Right ventricle myocardium superior (tissue), 1 donor: Measurements from ENCODE around the gene NAPSA. TPM values are rescaled to one million over a fixed set of nuclear protein-coding genes. Genes with fewer than 3 reads are reported as not detected.

ENCODE experiments used
- ATAC-seq: fragments of 200-7000 bp; cut with Tn5 transposase; one replicate; pipeline ENCODE4 v1.9.1; 2020; ENCODE audit warnings: mild to moderate bottlenecking; ENCODE audit not compliant: poor library complexity
- DNase-seq: peaks from one replicate; pipeline ENCODE4 v3.0.0-alpha.2; 2020
- intact Hi-C: fragments of 100-400 bp; cut with DNase I; formaldehyde crosslinking; loops from one replicate; pipeline ENCODE4 v1.11.2; 2022
- total RNA-seq: library from RNA; stranded (reverse); fragmentation: NEBNext Ultra II Directional; extraction: Animal tissue kit (Norgen Biotek cat#: 25700); gene quantifications from one replicate; pipeline ENCODE4 v1.2.1, GENCODE V29; 2021
- donor health status: DM: no; HTN: yes; CAD: no; lungs with severe emphysema.

NAPSA gene
- total RNA-seq, 1 donor from 2014 or later: 0.40 TPM

DNA sequence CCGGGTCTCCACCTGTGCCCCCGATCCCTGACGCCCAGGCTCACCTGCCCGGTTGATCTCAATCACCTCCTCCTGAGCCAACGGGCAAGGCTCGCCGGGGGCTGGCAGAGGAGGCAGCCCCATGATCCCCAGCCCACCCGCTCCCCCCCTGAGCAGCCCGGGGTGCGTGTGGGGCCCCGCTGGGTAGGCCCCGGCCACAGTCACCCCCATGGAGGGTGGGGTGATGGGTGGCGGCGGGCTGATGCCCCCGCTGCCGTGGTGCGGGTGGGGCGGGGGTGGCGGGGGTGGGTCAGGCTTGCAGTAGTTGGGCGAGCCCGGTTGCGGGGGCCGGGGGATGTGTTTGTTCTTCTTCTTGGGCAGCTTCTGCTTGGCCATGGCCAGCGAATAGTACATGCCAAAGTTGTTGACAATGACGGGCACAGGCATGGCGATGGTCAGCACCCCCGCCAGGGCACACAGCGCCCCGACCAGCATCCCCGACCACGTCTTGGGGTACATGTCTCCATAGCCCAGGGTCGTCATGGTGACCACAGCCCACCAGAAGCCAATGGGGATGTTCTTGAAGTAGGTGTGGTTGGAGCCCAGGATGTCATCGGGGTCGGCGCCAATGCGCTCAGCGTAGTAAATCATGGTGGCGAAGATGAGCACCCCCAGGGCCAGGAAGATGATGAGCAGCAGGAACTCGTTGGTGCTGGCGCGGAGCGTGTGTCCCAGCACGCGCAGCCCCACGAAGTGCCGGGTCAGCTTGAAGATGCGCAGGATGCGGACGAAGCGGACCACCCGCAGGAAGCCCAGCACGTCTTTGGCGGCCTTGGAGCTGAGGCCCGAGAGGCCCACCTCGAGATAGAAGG is 42.3 kb downstream of the NAPSA start:
- DNase-seq: no peak
- ATAC-seq: no peak
- intact Hi-C loops: no loop called here

DNA sequence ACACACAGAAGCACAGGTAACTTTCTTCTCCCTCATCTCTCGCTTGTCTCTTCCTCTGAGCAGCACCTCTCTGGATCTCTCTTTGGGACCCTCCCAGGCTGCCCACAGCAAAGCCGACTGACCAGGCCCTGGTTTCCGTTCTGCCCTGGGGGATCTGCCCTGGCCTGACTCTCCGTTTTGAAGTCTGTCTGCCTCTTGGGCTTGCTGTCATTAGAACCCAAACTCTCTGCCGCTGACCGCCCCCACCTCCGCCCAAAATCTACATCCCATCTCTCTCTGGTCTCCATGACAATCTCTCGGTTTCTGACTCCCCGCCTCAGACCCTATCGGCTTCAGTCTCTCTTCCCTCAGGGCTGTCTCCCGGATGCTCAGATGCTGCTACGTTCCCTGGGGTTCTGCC is 43.2 kb downstream of the NAPSA start:
- DNase-seq: no peak
- no peak for ATAC-seq
- intact Hi-C loops: no loop called here

- no peak for ATAC-seq
- intact Hi-C loops: no loop called here
Observed at GRCh38 chr19:50321831-50322230, 43.6 kb downstream of the NAPSA start.

GRCh38 chr19:50320596-50320995 is 44.8 kb downstream of the NAPSA start:
- intact Hi-C loops: no loop called here
- no peak for ATAC-seq
- DNase-seq: no peak

More at GRCh38 chr19:50321831-50322230, 43.6 kb downstream of the NAPSA start:
- no peak for DNase-seq

GRCh38 chr19:50320051-50320450 is 45.4 kb downstream of the NAPSA start:
- no peak for ATAC-seq
- intact Hi-C loops: no loop called here
- DNase-seq: no peak

DNA sequence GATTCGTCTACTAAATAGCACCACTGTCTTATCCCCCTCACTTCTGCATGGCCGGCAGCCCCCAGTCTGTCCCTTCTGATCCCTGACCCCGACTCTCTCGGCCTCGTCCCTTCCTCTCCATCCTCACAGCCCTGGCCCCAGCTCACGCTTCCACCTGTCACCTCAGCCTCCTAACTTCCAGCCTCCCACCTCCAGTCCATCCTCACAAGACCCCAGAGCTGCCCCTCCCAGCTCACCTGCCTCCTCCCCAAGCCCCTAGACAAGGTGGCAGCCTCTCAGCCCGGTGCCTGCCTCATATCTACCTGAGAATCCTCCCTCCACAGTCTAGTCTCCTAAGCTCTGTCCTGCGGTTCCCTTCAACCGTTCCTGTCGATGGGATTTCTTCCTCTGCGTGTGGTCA is 46.3 kb downstream of the NAPSA start:
- intact Hi-C loops: no loop called here
- DNase-seq (no peak), ATAC-seq (no peak)

GRCh38 chr19:50318438-50318837 is 47.0 kb downstream of the NAPSA start:
- intact Hi-C loops: no loop called here
- no peak for ATAC-seq
- no peak for DNase-seq

DNA sequence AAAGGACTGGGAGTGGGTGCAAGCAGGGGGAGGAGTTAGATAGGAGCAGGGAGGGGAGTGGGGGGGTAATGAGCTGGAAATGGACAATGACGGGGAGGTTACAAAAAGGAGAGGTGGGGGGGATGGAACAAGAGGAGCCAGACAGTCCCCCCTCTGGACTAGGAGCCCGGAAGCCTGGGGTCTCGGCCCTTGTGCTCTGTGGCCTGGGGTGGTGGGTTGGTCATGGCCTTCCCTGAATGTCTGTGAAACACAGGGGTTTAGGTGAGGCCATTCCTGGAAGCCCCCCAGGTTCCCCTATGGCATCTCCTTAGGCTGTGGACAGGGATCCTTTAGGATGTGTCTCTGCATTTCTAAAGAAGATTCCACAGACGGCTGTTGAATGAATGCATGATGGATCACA is 48.3 kb downstream of the NAPSA start:
- DNase-seq: no peak

GRCh38 chr19:50315773-50316448 is 49.5 kb downstream of the NAPSA start:
- peak; percentile 18 for ATAC-seq
- no peak for DNase-seq
- intact Hi-C loops: no loop called here

More for the DNA sequence above, 48.3 kb downstream of the NAPSA start:
- no peak for ATAC-seq
- intact Hi-C loops: no loop called here

DNA sequence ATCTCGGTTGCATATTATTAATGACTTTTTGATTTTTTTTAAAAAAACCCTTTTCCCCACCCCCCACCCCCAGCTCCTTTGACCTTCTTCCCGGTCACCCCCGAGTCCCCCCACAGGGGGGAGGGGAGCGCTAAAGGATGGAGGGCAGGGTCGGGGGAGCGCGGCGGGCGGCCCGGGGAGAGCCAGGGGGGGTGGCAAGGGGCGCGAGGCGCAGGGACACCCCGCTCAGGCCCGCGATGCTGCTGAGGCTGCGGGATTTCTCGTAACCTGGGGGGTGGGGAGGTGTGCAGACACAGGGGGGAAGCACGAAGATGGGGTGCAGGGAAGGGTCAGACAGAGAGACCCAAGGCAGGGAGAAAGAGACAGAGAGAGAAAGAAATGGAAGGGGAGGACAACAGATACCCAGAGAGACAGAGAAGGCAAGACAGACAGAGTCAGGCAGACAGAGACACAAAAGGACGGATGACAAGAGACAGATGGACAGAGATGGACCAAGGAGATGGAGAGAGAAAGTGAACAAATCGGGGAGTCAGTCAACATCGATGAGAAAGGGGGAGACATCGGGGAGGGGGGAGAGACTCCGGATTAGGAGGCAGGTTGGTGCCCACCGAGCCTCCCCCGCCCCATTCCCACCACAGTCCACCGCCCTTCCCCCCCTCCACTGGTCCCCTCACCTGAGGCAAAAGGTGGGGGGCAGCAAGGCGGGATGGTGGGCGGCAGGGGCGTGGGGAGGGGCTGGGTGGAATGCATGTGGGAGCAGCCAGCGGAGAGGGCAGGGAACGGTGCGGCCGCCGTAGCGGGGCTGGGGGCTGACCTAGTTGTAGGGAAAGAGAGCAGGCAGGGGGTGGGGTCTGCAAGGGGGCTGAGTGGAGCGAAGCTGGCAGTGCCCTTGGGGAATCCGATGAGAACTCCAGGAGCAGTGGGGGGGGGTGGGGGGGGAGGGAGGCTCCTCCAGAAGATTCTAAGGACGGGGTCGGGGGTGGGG is 50.4 kb downstream of the NAPSA start:
- ATAC-seq: no peak
- intact Hi-C loops: no loop called here
- no peak for DNase-seq

- ATAC-seq (no peak), DNase-seq (no peak)
- intact Hi-C loops: no loop called here
Observed at GRCh38 chr19:50313812-50314536, 51.5 kb downstream of the NAPSA start.

DNA sequence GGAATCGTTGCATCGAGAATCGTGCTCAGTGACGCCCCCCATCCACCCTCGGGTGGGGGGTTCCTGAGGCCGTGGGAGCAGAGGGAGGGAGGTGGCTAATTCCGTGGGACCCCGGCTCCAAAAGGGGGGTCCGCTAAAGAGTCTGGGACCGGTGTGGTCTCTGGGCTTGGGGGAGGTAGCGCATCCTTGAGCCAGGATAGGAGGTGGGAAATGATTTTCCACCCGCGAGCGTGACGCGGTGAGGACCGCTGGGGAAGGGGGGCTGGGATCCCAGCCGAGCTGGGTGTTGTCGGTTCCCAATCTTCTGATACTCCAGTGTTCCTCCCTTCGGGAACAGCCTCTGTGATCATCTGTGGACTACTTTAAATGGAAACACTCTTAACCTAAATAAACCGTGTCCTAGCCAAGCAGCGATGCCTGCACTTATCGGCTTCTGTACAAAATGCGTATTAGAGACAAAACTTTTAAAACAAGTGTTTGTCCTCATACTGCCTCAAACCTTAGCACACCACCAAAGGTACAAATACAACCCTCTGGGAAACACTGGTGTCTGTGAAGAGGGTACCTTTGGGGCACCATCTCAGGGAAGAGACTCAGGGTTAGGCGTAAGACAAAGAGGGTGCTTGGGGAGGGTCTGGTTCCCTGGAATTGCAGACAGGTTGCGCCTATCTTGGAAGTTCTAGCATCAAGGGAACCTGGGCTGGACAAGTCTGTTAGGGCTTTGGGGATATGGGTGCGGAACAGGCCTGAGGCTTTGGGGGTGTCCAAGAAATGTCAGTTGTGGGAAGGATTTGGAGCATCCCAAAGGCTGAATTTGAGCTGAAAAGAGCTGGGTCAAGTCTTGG is 52.2 kb downstream of the NAPSA start:
- no peak for ATAC-seq
- intact Hi-C loops: no loop called here
- no peak for DNase-seq

- intact Hi-C loops: no loop called here
- DNase-seq: no peak
- ATAC-seq: peak; percentile 15
Observed at GRCh38 chr19:50311723-50312635, 53.5 kb downstream of the NAPSA start.

DNA sequence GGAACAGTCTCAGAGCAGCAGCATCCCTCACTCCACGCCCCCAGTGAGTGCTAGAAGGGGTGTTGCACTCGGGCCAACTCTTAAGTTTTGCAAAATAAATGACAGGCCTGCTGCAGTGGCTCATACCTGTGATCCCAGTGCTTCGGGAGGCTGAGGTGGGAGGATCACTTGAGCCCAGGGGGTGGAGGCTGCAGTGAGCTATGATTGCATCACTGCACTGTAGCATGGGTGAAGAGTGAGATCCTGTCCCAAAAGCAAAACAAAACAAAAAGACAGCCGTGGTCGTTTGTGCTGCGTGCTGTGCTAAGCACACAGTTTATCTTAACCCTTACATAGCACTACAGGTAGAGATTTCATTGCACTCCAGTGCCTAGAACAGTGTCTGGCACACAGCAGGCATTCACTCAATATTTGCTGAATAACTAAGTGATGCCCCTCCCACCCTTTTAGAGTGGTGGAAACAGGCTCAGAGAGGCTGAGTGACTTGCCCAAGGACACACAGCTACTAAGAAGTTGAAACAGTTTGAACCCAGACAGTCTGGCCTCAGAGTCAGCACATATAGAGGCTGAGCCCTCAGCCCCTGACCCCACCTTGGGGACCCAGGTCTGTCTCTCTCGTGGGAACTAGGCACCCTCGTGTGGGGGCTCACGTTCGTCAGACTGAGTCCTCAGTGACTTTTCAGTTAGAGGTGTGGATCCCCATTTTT is 54.5 kb downstream of the NAPSA start:
- no peak for DNase-seq
- ATAC-seq: no peak
- intact Hi-C loops: no loop called here

- intact Hi-C loops: no loop called here
- DNase-seq (no peak), ATAC-seq (no peak)
Observed at GRCh38 chr19:50309396-50310125, 55.9 kb downstream of the NAPSA start.
